HEK293 (cell line): ENCODE data around the gene GGTLC2.

ENCODE experiments used
- CTCF ChIA-PET: fragments of 350-600 bp; formaldehyde crosslinking; extraction: SDS; loops from one replicate; lab custom pipeline; 2021; ENCODE audit warnings: antibody characterized with exemption; lab: Yijun Ruan, JAX
- POLR2A ChIA-PET: fragments of 300-600 bp; formaldehyde crosslinking; extraction: SDS; loops from one replicate; lab custom pipeline; 2020; ENCODE audit warnings: antibody characterized with exemption, inconsistent platforms; lab: Yijun Ruan, JAX
- H3K27ac ChIP-seq: fragments of 200-500 bp; sonication (Bioruptor generic); 2 replicates; pipeline ENCODE4 v1.5.1; 2014; ENCODE audit warnings: low read depth, low read length, control low read depth, inconsistent platforms; ENCODE audit errors: extremely low read depth
- H3K36me3 ChIP-seq, 2 experiments: fragments of 200-500 bp in 1 of 2; sonication (Bioruptor generic) in 1 of 2; 1 replicate in 1 of 2; 2 replicates in 1 of 2; pipeline ENCODE4 v1.5.1; 2014 to 2017; ENCODE audit warnings: inconsistent platforms in 2 of 2, low read length in 2 of 2; ENCODE audit not compliant: control insufficient read depth in 2 of 2, insufficient read depth in 1 of 2
- H3K4me1 ChIP-seq: fragments of 200-500 bp; sonication (Bioruptor generic); 2 replicates; pipeline ENCODE4 v1.5.1; 2014; ENCODE audit warnings: mild to moderate bottlenecking, low read length, inconsistent platforms; ENCODE audit not compliant: control insufficient read depth, insufficient read depth
- H3K4me3 ChIP-seq: 2 replicates; pipeline ENCODE4 v1.5.1; 2011; ENCODE audit warnings: low read depth, mild to moderate bottlenecking, control low read depth, low read length, moderate library complexity
- H3K9me3 ChIP-seq: fragments of 200-500 bp; sonication (Bioruptor generic); 2 replicates; pipeline ENCODE4 v1.5.1; 2014; ENCODE audit warnings: low read depth, low read length, inconsistent platforms; ENCODE audit not compliant: control insufficient read depth, insufficient read depth
- BCL6B ChIP-seq: fragments of 450-650 bp; formaldehyde crosslinking; IDR thresholded peaks from 2 replicates; pipeline ENCODE4 v1.5.1; 2017; ENCODE audit warnings: missing biosample characterization, missing genetic modification characterization
- GLIS1 ChIP-seq: fragments of 450-650 bp; formaldehyde crosslinking; IDR thresholded peaks from 2 replicates; pipeline ENCODE4 v1.5.1; 2016; ENCODE audit warnings: missing biosample characterization, missing genetic modification characterization
- SALL2 ChIP-seq: fragments of 450-650 bp; formaldehyde crosslinking; IDR thresholded peaks from 2 replicates; pipeline ENCODE4 v1.5.0; 2017; ENCODE audit warnings: missing biosample characterization, mild to moderate bottlenecking, missing genetic modification characterization, borderline replicate concordance
- SCRT1 ChIP-seq: fragments of 450-650 bp; formaldehyde crosslinking; IDR thresholded peaks from 2 replicates; pipeline ENCODE4 v1.5.1; 2016; ENCODE audit warnings: missing biosample characterization, missing genetic modification characterization, borderline replicate concordance
- SP2 ChIP-seq: fragments of 450-650 bp; formaldehyde crosslinking; IDR thresholded peaks from 2 replicates; pipeline ENCODE4 v1.5.1; 2016; ENCODE audit warnings: missing biosample characterization, missing genetic modification characterization
- SP3 ChIP-seq: fragments of 450-650 bp; formaldehyde crosslinking; IDR thresholded peaks from 2 replicates; pipeline ENCODE4 v1.5.1; 2016; ENCODE audit warnings: missing biosample characterization, missing genetic modification characterization
- TCF7L2 ChIP-seq: IDR thresholded peaks from 2 replicates; pipeline ENCODE4 v1.6.1; 2011; ENCODE audit warnings: low read depth, mild to moderate bottlenecking, inconsistent platforms, low read length, moderate library complexity, borderline replicate concordance
- TRIM28 ChIP-seq: IDR thresholded peaks from 2 replicates; pipeline ENCODE4 v1.6.1; 2011; ENCODE audit warnings: low read length, control low read depth, borderline replicate concordance
- ZBTB26 ChIP-seq: fragments of 450-650 bp; formaldehyde crosslinking; optimal IDR thresholded peaks from 2 replicates; pipeline ENCODE3; 2016; ENCODE audit warnings: missing biosample characterization, mild to moderate bottlenecking, missing genetic modification characterization
- ZBTB44 ChIP-seq: fragments of 450-650 bp; IDR thresholded peaks from 2 replicates; pipeline ENCODE4 v1.5.1; 2018; ENCODE audit warnings: missing biosample characterization, mild to moderate bottlenecking, missing genetic modification characterization
- ZEB2 ChIP-seq: fragments of 450-650 bp; formaldehyde crosslinking; IDR thresholded peaks from 2 replicates; pipeline ENCODE4 v1.5.1; 2016; ENCODE audit warnings: missing biosample characterization, missing genetic modification characterization
- ZNF132 ChIP-seq: fragments of 450-650 bp; formaldehyde crosslinking; IDR thresholded peaks from 2 replicates; pipeline ENCODE4 v1.5.1; 2017; ENCODE audit warnings: missing biosample characterization, missing genetic modification characterization, borderline replicate concordance
- ZNF292 ChIP-seq: fragments of 450-650 bp; formaldehyde crosslinking; IDR thresholded peaks from 2 replicates; pipeline ENCODE4 v1.5.1; 2016; ENCODE audit warnings: low read depth, missing biosample characterization, missing genetic modification characterization, borderline replicate concordance
- ZNF510 ChIP-seq: fragments of 450-650 bp; formaldehyde crosslinking; IDR thresholded peaks from 2 replicates; pipeline ENCODE4 v1.5.1; 2018; ENCODE audit warnings: mild to moderate bottlenecking, missing genetic modification characterization, missing biosample characterization; ENCODE audit not compliant: insufficient replicate concordance
- ZNF514 ChIP-seq: fragments of 450-650 bp; formaldehyde crosslinking; IDR thresholded peaks from 2 replicates; pipeline ENCODE4 v1.5.1; 2016; ENCODE audit warnings: missing biosample characterization, missing genetic modification characterization
- ZNF580 ChIP-seq: fragments of 450-650 bp; formaldehyde crosslinking; IDR thresholded peaks from 2 replicates; pipeline ENCODE4 v1.5.1; 2016; ENCODE audit warnings: missing biosample characterization, missing genetic modification characterization
- ZNF621 ChIP-seq: fragments of 450-650 bp; formaldehyde crosslinking; IDR thresholded peaks from 2 replicates; pipeline ENCODE4 v1.5.1; 2017; ENCODE audit warnings: missing biosample characterization, missing genetic modification characterization
- ZNF645 ChIP-seq: fragments of 450-650 bp; formaldehyde crosslinking; IDR thresholded peaks from 2 replicates; pipeline ENCODE4; 2016; ENCODE audit warnings: missing biosample characterization, missing genetic modification characterization
- ZNF707 ChIP-seq: fragments of 450-650 bp; formaldehyde crosslinking; IDR thresholded peaks from 2 replicates; pipeline ENCODE4 v1.5.1; 2016; ENCODE audit warnings: missing biosample characterization, missing genetic modification characterization
- ZNF747 ChIP-seq: fragments of 450-650 bp; formaldehyde crosslinking; IDR thresholded peaks from 2 replicates; pipeline ENCODE4 v1.5.1; 2016; ENCODE audit warnings: missing biosample characterization, missing genetic modification characterization
- ZNF76 ChIP-seq: fragments of 450-650 bp; formaldehyde crosslinking; IDR thresholded peaks from 2 replicates; pipeline ENCODE4; 2016; ENCODE audit warnings: low read depth, missing biosample characterization, missing genetic modification characterization, borderline replicate concordance
- ZSCAN16 ChIP-seq: fragments of 450-650 bp; formaldehyde crosslinking; IDR thresholded peaks from 2 replicates; pipeline ENCODE4 v1.5.1; 2016; ENCODE audit warnings: missing biosample characterization, missing genetic modification characterization
- ZSCAN23 ChIP-seq: fragments of 450-650 bp; formaldehyde crosslinking; IDR thresholded peaks from 2 replicates; pipeline ENCODE4 v1.5.1; 2016; ENCODE audit warnings: missing biosample characterization, missing genetic modification characterization
- ZXDB ChIP-seq: fragments of 450-650 bp; formaldehyde crosslinking; IDR thresholded peaks from 2 replicates; pipeline ENCODE4 v1.5.1; 2016; ENCODE audit warnings: missing biosample characterization, missing genetic modification characterization

Gene GGTLC2

GRCh38 chr22:22616636-22617035 lies 27.8 kb upstream of the GGTLC2 start:
- no peaks in the 10 kb centered on the region for H3K9me3 ChIP-seq
- H3K27ac ChIP-seq: no peak overlapping the region
- H3K4me1 ChIP-seq: no peaks in the 10 kb centered on the region
- CTCF ChIA-PET: interaction anchor here (0.6 to 2.2 kb wide), 18 partner anchors 11 to 486 kb away, joined by 3 to 15 read pairs (median 4); no protein-coding TSS in a partner anchor
- H3K36me3 ChIP-seq: no peaks in the 10 kb centered on the region
- POLR2A ChIA-PET: no interaction called here
- H3K4me3 ChIP-seq: no peak overlapping the region
- TF ChIP-seq GLIS1: no peak
- no peak for TF ChIP-seq ZNF645
- TF ChIP-seq SALL2: no peak
- TF ChIP-seq ZNF514 (tag by site-specific recombination): no peak
- no peak for TF ChIP-seq ZNF580 (tag by site-specific recombination)
- TF ChIP-seq ZSCAN16: no peak
- TF ChIP-seq ZNF747 (tag by site-specific recombination): no peak
- no peak for TF ChIP-seq ZNF132
- TF ChIP-seq ZNF621 (tag by site-specific recombination): no peak
- no peak for TF ChIP-seq ZBTB26 (tag by site-specific recombination)
- no peak for TF ChIP-seq ZNF510 (tag by site-specific recombination)
- no peak for TF ChIP-seq TCF7L2
- TF ChIP-seq BCL6B (tag by site-specific recombination): no peak
- TF ChIP-seq SP3 (tag by site-specific recombination): no peak
- TF ChIP-seq ZSCAN23 (tag by site-specific recombination): no peak
- TF ChIP-seq ZNF76 (tag by site-specific recombination): no peak
- TF ChIP-seq, all 188 proteins: peak for 0

- POLR2A ChIA-PET: no interaction called here
- CTCF ChIA-PET: interaction anchor here (0.6 to 1.4 kb wide), 4 partner anchors 25 to 560 kb away, joined by 3 to 5 read pairs (median 3); no protein-coding TSS in a partner anchor
- no peaks in the 10 kb centered on the region for H3K9me3 ChIP-seq
- no peak overlapping the region for H3K4me3 ChIP-seq
- no peaks in the 10 kb centered on the region for H3K4me1 ChIP-seq
- TF ChIP-seq ZNF292 (no peak), ZEB2 (tag by site-specific recombination) (no peak), SCRT1 (tag by site-specific recombination) (no peak), ZXDB (tag by site-specific recombination) (no peak), ZBTB44 (tag by site-specific recombination) (no peak), SP2 (tag by site-specific recombination) (no peak), ZNF707 (no peak), TRIM28 (no peak), BCL6B (tag by site-specific recombination) (no peak)
- H3K36me3 ChIP-seq: no peaks in the 10 kb centered on the region
- no peak overlapping the region for H3K27ac ChIP-seq
Observed at GRCh38 chr22:22618448-22618847, 26.0 kb upstream of the GGTLC2 start.
